ENCODE measurements around the gene SGCA.

The SGCA gene

GRCh38 chr17:50165066-50165465, 739 bp upstream of the SGCA start:
- in situ Hi-C loops (cut with HindIII; ENCODE audit: low sequenced_read_pairs), result no loop called here

GRCh38 chr17:50165466-50165865, 339 bp upstream of the SGCA start:
- in situ Hi-C loops (cut with HindIII; ENCODE audit: low sequenced_read_pairs), result no loop called here

- in situ Hi-C loops (cut with HindIII; ENCODE audit: low sequenced_read_pairs), result no loop called here
Observed at GRCh38 chr17:50166518-50167181, 845 bp downstream of the SGCA start.

GRCh38 chr17:50167371-50167770, 1.6 kb downstream of the SGCA start:
- in situ Hi-C loops (cut with HindIII; ENCODE audit: low sequenced_read_pairs), result no loop called here

- in situ Hi-C loops (cut with HindIII; ENCODE audit: low sequenced_read_pairs), result no loop called here
Observed at GRCh38 chr17:50168319-50168718, 2.5 kb downstream of the SGCA start.

GRCh38 chr17:50169121-50169764, 3.4 kb downstream of the SGCA start:
- in situ Hi-C loops (cut with HindIII; ENCODE audit: low sequenced_read_pairs), result no loop called here

GRCh38 chr17:50169881-50170459, 4.2 kb downstream of the SGCA start:
- in situ Hi-C loops (cut with HindIII; ENCODE audit: low sequenced_read_pairs), result no loop called here

- in situ Hi-C loops (cut with HindIII; ENCODE audit: low sequenced_read_pairs), result no loop called here
Observed at GRCh38 chr17:50170662-50171370, 5.0 kb downstream of the SGCA start.

GRCh38 chr17:50171371-50172071, 5.7 kb downstream of the SGCA start:
- in situ Hi-C loops (cut with HindIII; ENCODE audit: low sequenced_read_pairs), result no loop called here

- in situ Hi-C loops (cut with HindIII; ENCODE audit: low sequenced_read_pairs), result no loop called here
Observed at GRCh38 chr17:50172130-50172529, 6.3 kb downstream of the SGCA start.

GRCh38 chr17:50172936-50173334, 7.1 kb downstream of the SGCA start:
- in situ Hi-C loops (cut with HindIII; ENCODE audit: low sequenced_read_pairs), result no loop called here

GRCh38 chr17:50173335-50173941, 7.6 kb downstream of the SGCA start:
- in situ Hi-C loops (cut with HindIII; ENCODE audit: low sequenced_read_pairs), result no loop called here

GRCh38 chr17:50174444-50174843, 8.6 kb downstream of the SGCA start:
- in situ Hi-C loops (cut with HindIII; ENCODE audit: low sequenced_read_pairs), result no loop called here

GRCh38 chr17:50175035-50175807, 9.4 kb downstream of the SGCA start:
- in situ Hi-C loops (cut with HindIII; ENCODE audit: low sequenced_read_pairs), result no loop called here

- in situ Hi-C loops (cut with HindIII; ENCODE audit: low sequenced_read_pairs), result no loop called here
Observed at GRCh38 chr17:50176559-50177357, 11.0 kb downstream of the SGCA start.

GRCh38 chr17:50177476-50177875, 11.7 kb downstream of the SGCA start:
- in situ Hi-C loops (cut with HindIII; ENCODE audit: low sequenced_read_pairs), result no loop called here

- in situ Hi-C loops (cut with HindIII; ENCODE audit: low sequenced_read_pairs), result no loop called here
Observed at GRCh38 chr17:50177983-50178834, 12.4 kb downstream of the SGCA start.

GRCh38 chr17:50180111-50180510, 14.3 kb downstream of the SGCA start:
- in situ Hi-C loops (cut with HindIII; ENCODE audit: low sequenced_read_pairs), result no loop called here
